OCI-LY3 (cell line): ENCODE measurements around the gene SLC25A13.

Experiments used
- CTCF ChIP-seq: fragments of 200-600, 300-600 bp; sonication (generic); IDR thresholded peaks from 2 replicates; pipeline ENCODE4 v1.5.1; 2014; ENCODE audit warnings: antibody characterized with exemption, low read length, low read depth
- EZH2phosphoT487 ChIP-seq: fragments of 200-600 bp; shearing (Covaris generic); IDR thresholded peaks from 2 replicates; pipeline ENCODE4 v1.6.1; 2018; ENCODE audit warnings: antibody characterized with exemption, mixed run types, low read depth

DNA sequence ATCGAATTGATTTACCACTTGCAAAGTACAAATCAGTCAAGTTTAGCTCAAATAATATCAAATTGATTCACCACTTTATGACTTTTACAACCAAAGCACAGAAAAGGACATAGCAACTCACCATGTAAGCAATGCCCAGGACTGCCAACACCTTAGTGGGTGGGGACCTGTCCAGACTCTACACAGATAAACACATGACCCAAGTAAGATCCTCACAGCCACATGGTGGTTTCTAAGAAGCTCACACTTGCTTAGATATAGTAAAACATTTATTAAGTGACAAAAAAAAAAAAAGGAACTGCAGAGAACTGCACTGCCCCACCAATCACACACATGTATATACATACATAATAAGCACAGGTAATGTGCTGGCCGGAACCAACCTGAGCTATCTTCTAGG, 116.2 kb downstream of the SLC25A13 start:
- TF ChIP-seq CTCF, result no peak
- no peak for TF ChIP-seq EZH2phosphoT487
